Stimulated activated CD4-positive, alpha-beta T cell treated with anti-CD3 and anti-CD28 coated beads, TNF-alpha, amount 100 ng/mL, for 1 hour (primary cell): ENCODE results near the gene CLCN5.

Experiments
- DNase-seq, 3 donors: peaks; one replicate each; pipeline ENCODE4 v3.0.0-alpha.2; 2020; ENCODE audit warnings: low read depth in 3 of 3, low spot score in 1 of 3

Gene CLCN5

GRCh38 chrX:49932791-49933190, 10.4 kb downstream of the CLCN5 start:
- DNase-seq, result no peak

DNA sequence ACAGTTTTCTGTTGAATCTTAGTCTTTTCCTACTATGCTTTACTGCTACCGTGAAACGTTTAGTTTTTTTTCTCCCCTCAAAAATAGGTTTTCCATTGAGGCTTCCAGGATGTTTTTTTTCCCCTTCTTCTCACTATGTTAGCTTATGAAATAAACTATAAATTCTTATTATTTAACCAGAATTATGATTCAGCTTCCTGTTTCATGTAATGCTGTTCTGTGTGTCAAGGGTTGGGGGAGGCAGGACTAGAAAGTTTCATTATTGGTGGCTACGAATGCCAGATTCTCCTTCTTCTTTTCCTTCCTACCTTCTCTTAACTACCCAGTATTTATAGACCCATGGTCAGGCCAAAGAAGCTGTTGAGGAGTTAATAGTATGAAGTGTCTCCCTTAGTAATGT, 11.8 kb downstream of the CLCN5 start:
- DNase-seq, result no peak

- DNase-seq, result no peak
Measured at GRCh38 chrX:49934729-49935128, 12.3 kb downstream of the CLCN5 start.

DNA sequence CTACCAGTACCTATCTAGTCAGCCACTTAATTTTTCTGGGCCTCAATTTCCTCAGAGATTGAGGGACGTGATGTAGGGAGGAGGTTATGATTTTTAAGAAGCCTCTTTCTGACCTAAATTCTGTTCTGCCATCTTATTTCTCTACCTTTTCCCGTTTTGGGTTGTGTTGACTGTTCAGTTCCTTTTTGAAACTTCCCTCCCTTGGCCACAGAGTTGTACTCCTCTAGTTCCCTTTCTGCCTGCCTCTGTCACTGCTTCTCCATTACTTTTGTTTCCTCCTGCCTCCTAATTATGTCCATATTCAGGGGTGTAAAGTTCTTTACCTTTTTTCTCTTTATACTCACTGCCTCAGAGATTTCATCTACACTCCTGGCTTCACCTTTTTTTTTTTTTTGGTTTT, 25.4 kb downstream of the CLCN5 start:
- DNase-seq, result no peak

- DNase-seq, result no peak
Measured at GRCh38 chrX:49949961-49950360, 27.6 kb downstream of the CLCN5 start.

- no peak for DNase-seq
Measured at GRCh38 chrX:49951524-49952193, 29.3 kb downstream of the CLCN5 start.

DNA sequence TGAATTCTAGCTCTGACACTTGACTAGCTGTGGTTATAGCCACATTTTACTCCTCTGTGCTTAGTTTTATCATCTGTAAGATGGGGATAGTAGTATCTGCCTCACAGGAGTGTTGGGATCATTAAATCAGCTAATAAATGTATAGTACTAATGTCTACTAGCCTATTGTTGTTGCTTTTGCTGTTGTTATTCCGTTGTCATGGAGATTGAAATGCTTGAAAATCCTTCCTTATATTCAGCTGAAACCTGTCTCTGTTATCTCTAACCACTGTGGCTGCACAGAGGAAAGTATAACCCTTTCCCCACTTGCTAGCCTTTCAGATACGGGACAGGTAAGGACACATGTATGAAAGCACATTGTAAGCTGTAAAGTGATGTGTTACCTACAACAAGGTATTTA, 33.9 kb downstream of the CLCN5 start:
- no peak for DNase-seq

DNA sequence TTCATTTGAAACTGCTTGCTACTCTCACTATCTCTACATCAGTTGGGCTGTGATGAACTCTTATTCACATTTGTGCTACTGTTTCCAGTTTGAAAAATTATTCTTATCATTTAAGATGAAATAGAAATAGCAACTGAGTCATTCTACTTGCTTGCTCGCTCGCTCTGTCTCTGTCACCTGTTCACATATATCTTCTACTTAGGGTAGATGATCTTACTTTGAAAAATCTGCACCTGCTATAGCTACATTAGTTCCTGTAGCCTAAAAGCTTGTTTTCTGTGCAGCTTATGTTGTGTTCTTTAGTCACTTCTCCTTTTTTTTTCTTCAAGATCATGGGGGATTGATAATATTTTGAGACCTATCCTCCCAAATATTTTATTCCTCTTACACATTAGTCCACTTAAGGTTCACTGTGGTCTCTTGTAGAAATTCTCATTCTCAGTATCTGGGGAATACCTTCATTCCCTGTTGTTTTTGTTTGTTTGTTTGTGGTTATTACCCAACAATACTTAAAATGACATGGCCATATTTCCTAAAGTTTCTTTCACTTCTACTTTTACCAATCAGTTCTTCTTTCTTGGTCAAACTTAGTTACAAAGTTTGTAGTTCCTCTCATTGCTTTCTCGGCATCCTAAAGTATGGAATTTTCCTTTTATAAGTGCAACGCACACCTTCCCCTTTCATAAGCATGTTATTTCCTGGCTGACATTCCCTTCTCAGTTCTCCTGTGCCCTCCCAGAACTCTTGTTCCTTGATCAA, 36.5 kb downstream of the CLCN5 start:
- DNase-seq, result no peak

DNA sequence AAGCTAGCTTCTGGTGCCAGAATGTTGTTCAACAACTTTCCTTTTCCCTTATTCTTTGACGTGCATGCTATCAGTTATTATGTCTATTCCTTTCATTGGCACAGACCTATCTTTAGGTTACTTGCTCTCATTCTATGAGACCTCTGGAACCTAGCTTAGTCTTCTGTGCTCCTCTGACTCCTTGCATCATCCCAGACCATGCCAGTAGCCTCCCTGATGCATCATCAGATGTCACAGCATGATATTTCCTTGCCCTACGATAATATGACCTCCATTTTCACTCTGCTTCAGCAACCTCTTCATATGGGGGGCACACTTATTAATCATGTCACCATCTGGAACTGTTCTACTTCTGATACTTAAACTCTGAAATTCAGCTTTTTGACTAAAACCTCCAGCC, 37.2 kb downstream of the CLCN5 start:
- no peak for DNase-seq

DNA sequence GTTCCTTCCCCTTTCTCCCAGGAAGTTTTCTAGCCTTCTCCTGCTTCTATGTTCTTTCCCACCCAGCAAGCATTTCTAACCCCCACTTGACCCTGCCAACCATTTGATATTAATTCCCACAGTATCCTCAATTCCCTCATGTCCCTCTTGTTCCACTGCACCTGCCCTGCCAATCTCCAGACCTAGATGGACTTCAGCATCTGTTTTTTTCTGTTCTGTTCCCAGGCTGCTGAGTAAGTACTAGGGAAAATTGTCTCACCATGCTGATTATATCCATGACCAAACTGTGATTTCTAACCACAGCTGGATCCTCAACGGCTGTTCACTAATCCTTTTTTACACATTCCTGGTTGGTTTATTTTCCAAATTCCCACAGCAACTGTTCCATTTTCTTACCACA, 37.7 kb downstream of the CLCN5 start:
- DNase-seq, result no peak

DNA sequence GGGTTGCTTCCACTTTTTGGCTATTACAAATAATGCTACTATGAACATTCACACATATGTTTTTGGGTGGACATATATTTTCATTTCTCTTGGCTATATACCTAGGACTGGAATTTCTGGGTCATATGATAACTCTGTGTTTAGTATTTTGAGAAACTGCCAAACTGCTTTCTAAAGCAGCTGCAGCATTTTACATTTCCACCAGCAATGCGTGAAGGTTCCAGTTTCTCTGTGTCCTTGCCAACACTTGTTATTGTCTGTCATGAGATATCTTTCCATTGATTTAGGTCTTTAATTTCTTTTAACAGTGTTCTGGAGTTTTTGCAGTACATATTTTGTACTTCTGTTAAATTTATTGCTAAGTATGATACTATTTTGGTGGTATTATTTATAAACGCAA, 48.3 kb downstream of the CLCN5 start:
- DNase-seq, result no peak

GRCh38 chrX:49972328-49972860, 50.0 kb downstream of the CLCN5 start:
- no peak for DNase-seq

DNA sequence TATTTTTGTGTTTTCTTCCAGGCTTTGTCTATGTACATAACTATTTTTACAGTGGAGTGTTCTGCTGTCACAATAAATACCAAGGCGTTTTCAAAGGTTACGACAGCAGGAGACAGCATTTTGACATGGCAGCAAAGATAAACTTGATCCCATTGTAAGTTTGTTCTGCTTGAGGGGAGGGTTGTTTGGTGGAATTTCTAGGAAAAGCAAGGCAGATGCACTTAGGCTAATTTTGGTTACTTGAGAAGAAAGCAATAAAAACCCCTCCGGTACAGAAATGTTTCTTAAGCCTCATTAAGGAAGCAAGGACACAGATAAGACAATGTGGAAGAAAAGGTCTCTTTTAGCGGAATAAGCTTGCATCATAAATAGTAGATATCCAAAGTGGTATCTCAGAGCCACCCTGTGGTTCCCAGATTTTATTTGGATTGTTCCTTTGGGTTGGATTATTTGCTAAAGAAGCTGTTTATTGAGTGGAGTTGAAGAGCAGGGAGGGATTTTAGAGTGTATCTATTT, 54.3 kb downstream of the CLCN5 start:
- DNase-seq, result no peak

GRCh38 chrX:49977319-49978090, 55.1 kb downstream of the CLCN5 start:
- DNase-seq, result no peak

- no peak for DNase-seq
Measured at GRCh38 chrX:49978176-49978575, 55.8 kb downstream of the CLCN5 start.

DNA sequence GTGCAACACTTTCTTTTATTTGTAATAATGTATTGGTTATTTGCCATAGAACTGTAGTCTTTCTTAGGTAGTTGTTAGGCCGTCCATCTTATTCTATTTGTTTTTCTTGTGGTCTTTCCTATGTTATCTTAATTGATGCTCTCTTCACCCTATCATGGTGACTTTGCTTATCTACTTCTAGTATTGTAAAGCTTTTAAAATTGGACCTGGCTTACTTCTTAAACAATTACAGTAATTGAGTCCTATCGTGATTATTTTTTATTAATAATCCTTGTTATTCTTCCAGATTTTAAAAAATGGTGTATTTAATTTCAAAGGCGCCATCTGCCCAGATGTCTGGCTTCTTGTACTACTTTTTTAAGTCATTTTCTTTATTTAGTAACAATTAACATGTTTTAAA, 63.7 kb downstream of the CLCN5 start:
- DNase-seq, result no peak

DNA sequence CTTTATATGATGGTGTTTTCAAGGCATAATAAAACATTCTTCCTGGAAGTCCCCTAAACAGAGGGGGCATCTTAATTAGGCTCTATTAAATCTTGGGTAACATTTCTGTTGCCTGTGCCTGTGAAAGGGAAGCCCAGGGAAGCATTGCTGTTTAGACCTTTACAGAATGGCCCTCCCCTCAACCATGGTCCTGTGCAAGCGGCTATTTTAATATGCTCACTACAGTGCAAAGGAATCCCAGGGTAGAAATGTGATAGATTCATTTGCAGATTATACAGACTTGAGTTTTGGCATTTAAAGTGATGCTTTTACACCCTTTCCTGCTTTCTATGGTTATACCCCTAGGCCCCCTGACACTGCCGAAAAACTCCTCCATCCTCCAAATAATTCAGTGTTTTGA, 65.3 kb downstream of the CLCN5 start:
- DNase-seq, result no peak

DNA sequence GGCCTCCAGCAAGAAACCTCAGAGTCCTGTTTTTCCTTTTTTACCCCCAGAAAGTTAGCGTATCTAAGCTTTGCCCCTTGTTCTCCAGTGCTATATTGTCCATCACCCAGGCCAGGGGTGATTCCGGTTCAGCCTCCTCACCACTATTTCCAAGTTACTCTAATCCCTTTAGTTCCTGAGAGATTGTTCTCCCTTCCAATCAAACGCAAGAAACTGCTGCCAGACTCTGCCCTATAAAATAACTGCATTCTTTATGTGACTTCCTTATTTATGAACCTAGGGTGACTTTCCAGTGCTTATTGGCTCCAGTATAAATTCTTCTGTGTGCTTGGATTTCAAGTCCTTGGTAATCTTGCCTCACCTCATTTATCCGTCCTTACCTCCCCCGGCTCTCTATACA, 65.7 kb downstream of the CLCN5 start:
- DNase-seq, result no peak

DNA sequence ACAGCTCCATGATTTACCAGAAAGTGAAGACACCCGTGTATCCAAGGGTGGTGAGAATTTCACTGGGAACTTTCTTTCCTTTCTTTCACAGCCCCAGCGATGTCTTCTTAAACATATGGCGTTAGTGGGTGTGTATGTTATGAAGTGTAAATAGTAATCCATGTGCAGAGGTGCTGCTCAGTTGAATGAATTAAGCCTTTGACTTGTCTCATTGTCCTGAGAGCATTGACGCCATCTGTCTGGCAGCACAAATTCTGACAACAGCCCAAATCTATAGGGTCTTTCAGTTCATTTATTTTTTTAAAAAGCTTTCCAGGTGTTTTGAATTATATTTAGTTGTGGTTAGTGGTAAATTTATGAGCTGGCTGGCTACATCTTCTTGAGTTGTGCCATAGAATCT, 69.4 kb downstream of the CLCN5 start:
- no peak for DNase-seq

- no peak for DNase-seq
Measured at GRCh38 chrX:49992853-49993252, 70.5 kb downstream of the CLCN5 start.

DNA sequence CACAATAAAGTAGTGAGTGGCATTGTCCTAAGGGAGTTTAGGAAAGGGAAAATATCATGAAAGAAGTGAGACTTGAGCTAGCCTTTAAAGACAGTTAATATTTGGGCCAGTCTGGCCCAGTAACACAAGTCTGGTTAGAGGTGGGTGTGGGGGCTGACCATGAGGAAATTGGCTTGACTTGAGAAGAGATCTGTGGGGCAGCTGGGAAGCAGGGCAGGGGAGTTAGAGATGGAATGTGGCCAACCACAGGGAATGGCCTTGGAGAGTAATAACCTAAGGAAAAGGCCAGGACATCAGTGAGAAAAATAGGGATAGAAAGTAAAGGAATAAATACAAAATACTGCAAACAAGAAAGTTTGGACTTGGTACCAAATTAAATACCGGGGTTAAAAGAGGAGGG, 71.3 kb downstream of the CLCN5 start:
- no peak for DNase-seq
